ENCODE results near the gene CYP11A1.
A peak's percentile ranks its signal among the peaks of the same experiment; 100 is the strongest.

The CYP11A1 gene

GRCh38 chr15:74327756-74328155 lies 39.7 kb downstream of the CYP11A1 start:
- FAIRE-seq (no peak), DNase-seq (ENCODE audit: low spot score) (no peak)

GRCh38 chr15:74326746-74327145 lies 40.7 kb downstream of the CYP11A1 start:
- FAIRE-seq: no peak
- DNase-seq (ENCODE audit: low spot score): no peak

GRCh38 chr15:74324714-74325113 lies 42.7 kb downstream of the CYP11A1 start:
- FAIRE-seq: no peak

GRCh38 chr15:74322558-74323180 lies 44.8 kb downstream of the CYP11A1 start:
- FAIRE-seq (peak; percentile 59), DNase-seq (ENCODE audit: low spot score) (peak; percentile 73)

More at GRCh38 chr15:74324714-74325113, 42.7 kb downstream of the CYP11A1 start:
- DNase-seq (ENCODE audit: low spot score): no peak

- FAIRE-seq: no peak
- DNase-seq (ENCODE audit: low spot score): peak; percentile 43
Measured at GRCh38 chr15:74320352-74321247, 46.8 kb downstream of the CYP11A1 start.

GRCh38 chr15:74319596-74320351 lies 47.7 kb downstream of the CYP11A1 start:
- FAIRE-seq: no peak
- DNase-seq (ENCODE audit: low spot score): no peak

- no peak for FAIRE-seq
- no peak for DNase-seq (ENCODE audit: low spot score)
Measured at GRCh38 chr15:74319138-74319460, 48.3 kb downstream of the CYP11A1 start.

- FAIRE-seq (no peak), DNase-seq (ENCODE audit: low spot score) (peak; percentile 57)
Measured at GRCh38 chr15:74318376-74319137, 48.9 kb downstream of the CYP11A1 start.

- FAIRE-seq (no peak), DNase-seq (ENCODE audit: low spot score) (peak; percentile 80)
Measured at GRCh38 chr15:74317820-74318375, 49.5 kb downstream of the CYP11A1 start.

GRCh38 chr15:74316141-74316540 lies 51.3 kb downstream of the CYP11A1 start:
- no peak for FAIRE-seq
- no peak for DNase-seq (ENCODE audit: low spot score)

GRCh38 chr15:74315626-74316025 lies 51.8 kb downstream of the CYP11A1 start:
- no peak for FAIRE-seq
- DNase-seq (ENCODE audit: low spot score): peak; percentile 43

- peak; percentile 48 for DNase-seq (ENCODE audit: low spot score)
- FAIRE-seq: no peak
Measured at GRCh38 chr15:74314795-74315438, 52.5 kb downstream of the CYP11A1 start.

GRCh38 chr15:74313889-74314288 lies 53.6 kb downstream of the CYP11A1 start:
- DNase-seq (ENCODE audit: low spot score) (no peak), FAIRE-seq (no peak)

GRCh38 chr15:74312445-74313007 lies 54.9 kb downstream of the CYP11A1 start:
- DNase-seq (ENCODE audit: low spot score): no peak
- FAIRE-seq: no peak

- peak; percentile 46 for FAIRE-seq
- DNase-seq (ENCODE audit: low spot score): no peak
Measured at GRCh38 chr15:74311734-74312444, 55.6 kb downstream of the CYP11A1 start.

GRCh38 chr15:74307827-74308811 lies 59.3 kb downstream of the CYP11A1 start:
- DNase-seq (ENCODE audit: low spot score) (peak; percentile 73), FAIRE-seq (no peak)

GRCh38 chr15:74306781-74307217 lies 60.6 kb downstream of the CYP11A1 start:
- DNase-seq (ENCODE audit: low spot score) (no peak), FAIRE-seq (no peak)

GRCh38 chr15:74305687-74306086 lies 61.8 kb downstream of the CYP11A1 start:
- DNase-seq (ENCODE audit: low spot score): no peak
- no peak for FAIRE-seq
